K562 (cell line): ENCODE data around the gene MEX3D. TPM values are rescaled to one million over a fixed set of nuclear protein-coding genes. Genes with fewer than 3 reads are reported as not detected.

Experiments
- ASH1L ChIP-seq: fragments of 450-650 bp; IDR thresholded peaks from 2 replicates; pipeline ENCODE4 v1.6.1; 2018; ENCODE audit warnings: borderline replicate concordance, mild to moderate bottlenecking, low read depth; ENCODE audit not compliant: partially characterized antibody
- BHLHE40 ChIP-seq: IDR thresholded peaks from 2 replicates; pipeline ENCODE4 v1.6.1; 2011; ENCODE audit warnings: low read length, improper control_type of control experiment
- CBX8 ChIP-seq: fragments of 200-600 bp; sonication (generic); IDR thresholded peaks from 2 replicates; pipeline ENCODE4 v1.6.1; 2012; ENCODE audit warnings: borderline replicate concordance, mixed run types, low read depth, mild to moderate bottlenecking, moderate library complexity, mixed read lengths, low read length, control low read depth, inconsistent platforms; ENCODE audit not compliant: poor library complexity, severe bottlenecking; ENCODE audit errors: extremely low read depth
- EP400 ChIP-seq: fragments of 450-650 bp; IDR thresholded peaks from 2 replicates; pipeline ENCODE4 v1.6.1; 2017; ENCODE audit warnings: antibody characterized with exemption, mild to moderate bottlenecking, moderate library complexity
- ETS1 ChIP-seq: conservative IDR thresholded peaks from 2 replicates; pipeline ENCODE4 v1.6.1; 2011; ENCODE audit warnings: low read depth, mild to moderate bottlenecking, low read length; ENCODE audit not compliant: control insufficient read depth
- HNRNPLL ChIP-seq: fragments of 200-400 bp; formaldehyde crosslinking; IDR thresholded peaks from 2 replicates; pipeline ENCODE4 v1.6.1; 2017; ENCODE audit warnings: low read length, low read depth, mild to moderate bottlenecking; ENCODE audit not compliant: poor library complexity, severe bottlenecking
- PATZ1 ChIP-seq: fragments of 250-450 bp; sonication (Bioruptor Pico); IDR thresholded peaks from 2 replicates; pipeline ENCODE4 v1.5.0; 2020; ENCODE audit warnings: mild to moderate bottlenecking, borderline replicate concordance
- PHF20 ChIP-seq: fragments of 450-650 bp; IDR thresholded peaks from 2 replicates; pipeline ENCODE4 v1.6.1; 2018; ENCODE audit not compliant: partially characterized antibody
- POLR2A ChIP-seq: fragments of 450-650 bp; conservative IDR thresholded peaks from 2 replicates; pipeline ENCODE4 v1.6.1; 2016
- RAD21 ChIP-seq, 2 experiments: fragments of 250-450 bp in 1 of 2; fragments of 450-650 bp in 1 of 2; sonication (Bioruptor Pico) in 1 of 2; formaldehyde crosslinking in 1 of 2; IDR thresholded peaks in 1 of 2; conservative IDR thresholded peaks in 1 of 2; 2 replicates each; pipeline versions ENCODE4 v1.4.0 to v1.8.0; 2020 to 2022; ENCODE audit warnings: mild to moderate bottlenecking in 2 of 2, moderate library complexity in 1 of 2
- SETDB1 ChIP-seq: IDR thresholded peaks from one replicate; pipeline ENCODE4 v1.6.1; 2012; ENCODE audit warnings: low read length, control low read depth, inconsistent platforms
- SNAPC5 ChIP-seq: fragments of 250-450 bp; sonication (Bioruptor Pico); IDR thresholded peaks from 2 replicates; pipeline ENCODE4 v1.8.0; 2021; ENCODE audit warnings: moderate library complexity, mild to moderate bottlenecking, inconsistent platforms
- ZC3H8 ChIP-seq: fragments of 450-650 bp; IDR thresholded peaks from 2 replicates; pipeline ENCODE4 v1.6.1; 2017
- ZFPM2 ChIP-seq: fragments of 250-450 bp; sonication (Bioruptor Pico); IDR thresholded peaks from 2 replicates; pipeline ENCODE4 v1.5.1; 2022; ENCODE audit warnings: mild to moderate bottlenecking
- ZFX ChIP-seq: sonication (generic); formaldehyde crosslinking; IDR thresholded peaks from 2 replicates; pipeline ENCODE4 v1.8.0; 2022; ENCODE audit warnings: mild to moderate bottlenecking, missing genetic modification reagents, moderate library complexity
- ZNF121 ChIP-seq: sonication (generic); formaldehyde crosslinking; conservative IDR thresholded peaks from 2 replicates; pipeline ENCODE4 v1.8.0; 2022; ENCODE audit warnings: missing genetic modification reagents
- ZNF232 ChIP-seq: sonication (generic); formaldehyde crosslinking; IDR thresholded peaks from 2 replicates; pipeline ENCODE4 v1.8.0; 2022; ENCODE audit warnings: mild to moderate bottlenecking, missing genetic modification reagents
- ZNF3 ChIP-seq: fragments of 250-450 bp; sonication (Bioruptor Pico); IDR thresholded peaks from 2 replicates; pipeline ENCODE4 v1.5.0; 2021; ENCODE audit warnings: mild to moderate bottlenecking, moderate library complexity
- ZNF436 ChIP-seq: fragments of 250-450, 450-650 bp; sonication (Bioruptor Pico); formaldehyde crosslinking; IDR thresholded peaks from 2 replicates; pipeline ENCODE4 v1.7.0; 2020; ENCODE audit warnings: mild to moderate bottlenecking
- ZNF609 ChIP-seq: sonication (generic); formaldehyde crosslinking; IDR thresholded peaks from 2 replicates; pipeline ENCODE4 v1.8.1; 2023; ENCODE audit warnings: missing genetic modification reagents, mild to moderate bottlenecking, borderline replicate concordance
- polyA plus RNA-seq, 8 experiments: library from polyadenylated mRNA; depleted of rRNA in 4 of 8; stranded (reverse) in 5 of 8; unstranded in 3 of 8; fragments of >200 nt; fragmentation: Nextera tagmentation in 2 of 8; fragmentation: Illumina TruSeq in 1 of 8; extraction: Ambion mirVana in 2 of 8; extraction: Trizol in 1 of 8; gene quantifications; 2 replicates each; pipeline versions ENCODE4 v1.2.1 to v1.2.3, GENCODE V29; 2011 to 2014; ENCODE audit warnings: inconsistent platforms in 1 of 8, missing spikeins in 1 of 8
- total RNA-seq, 7 experiments: library from RNA; depleted of rRNA in 6 of 7; stranded (reverse); fragments of >200 nt in 6 of 7; fragmentation: Illumina TruSeq in 2 of 7; extraction: Trizol in 2 of 7; gene quantifications; 2 replicates each; pipeline versions ENCODE4 v1.2.1 to v1.2.3, GENCODE V29; 2011 to 2021; ENCODE audit warnings: low replicate concordance in 1 of 7

The MEX3D gene
- total and polyA plus RNA-seq, 9 of the 15 experiments (the other 6 are each of a cell fraction or from before 2014, with no cell fraction given): 1.7 to 39.3 (median 5.7) TPM

GRCh38 chr19:1512671-1513498, 55.2 kb downstream of the MEX3D start, which contains the start of gene ADAMTSL5 (continued):
- TF ChIP-seq CBX8 (no peak), ZNF609 (CRISPR knock-in tag) (no peak), ZC3H8 (no peak), EP400 (no peak), BHLHE40 (no peak), ASH1L (no peak), ZFX (CRISPR knock-in tag) (peak; percentile 52), PHF20 (peak; percentile 63), ZFPM2 (CRISPR knock-in tag) (no peak), POLR2A (peak; percentile 79), ZNF121 (CRISPR knock-in tag) (peak; percentile 88), ZNF232 (CRISPR knock-in tag) (no peak), ETS1 (peak; percentile 58; the same call in 1 of the 2 replicates), ZNF436 (CRISPR knock-in tag) (no peak), SETDB1 (no peak), ZNF3 (no peak), RAD21 (CRISPR knock-in tag; conservative IDR thresholded peaks at IDR 0.05 in 1 of 2, IDR thresholded peaks at IDR 0.05 in 1 of 2) (peak in 1 of 2 experiments; percentile 69; a peak in 2 of 4 replicates), SNAPC5 (no peak), PATZ1 (CRISPR knock-in tag) (no peak), HNRNPLL (no peak)
